NCI-H460 (cell line): ENCODE measurements around the gene MIF4GD. TPM values are rescaled to one million over a fixed set of nuclear protein-coding genes. Genes with fewer than 3 reads are reported as not detected.

Source experiments
- DNase-seq: peaks from one replicate; pipeline ENCODE4 v3.0.0-alpha.2; 2016; ENCODE audit warnings: low read depth; ENCODE audit errors: extremely low read depth
- total RNA-seq: library from RNA; depleted of rRNA; stranded (reverse); fragments of >200 nt; shearing (Covaris generic); gene quantifications from 2 replicates; pipeline ENCODE4 v1.2.3, GENCODE V29; 2014; rRNA removed

Gene MIF4GD
- total RNA-seq, 1 experiment from 2014 or later: 37.9 TPM

DNA sequence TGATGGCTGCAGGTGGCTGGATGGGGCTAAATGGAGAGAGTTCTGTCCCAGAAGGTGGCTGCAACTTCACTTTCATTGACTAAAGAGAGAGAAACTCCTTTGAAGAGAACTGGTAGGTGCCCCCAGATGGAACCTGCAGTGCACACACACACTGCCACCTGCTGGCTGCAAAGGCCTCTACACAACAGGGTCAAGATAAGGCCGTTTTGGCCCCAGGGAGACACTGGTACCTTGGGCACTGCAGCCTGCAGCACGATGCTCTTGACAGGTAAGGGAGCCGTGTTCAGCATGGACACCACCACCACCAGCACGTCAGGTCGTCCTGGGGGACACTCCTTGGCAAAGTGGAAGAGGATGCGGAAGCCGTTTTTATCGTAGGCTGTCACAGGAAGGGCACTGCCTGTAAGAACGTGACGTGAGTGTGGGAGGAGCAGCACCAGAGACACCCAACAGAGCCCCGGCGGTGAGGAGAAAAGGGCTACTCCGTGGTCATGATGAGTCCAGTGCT is 32.3 kb downstream of the MIF4GD start:
- DNase-seq: peak; percentile 65

GRCh38 chr17:75238020-75238580 is 32.9 kb downstream of the MIF4GD start:
- DNase-seq: no peak

DNA sequence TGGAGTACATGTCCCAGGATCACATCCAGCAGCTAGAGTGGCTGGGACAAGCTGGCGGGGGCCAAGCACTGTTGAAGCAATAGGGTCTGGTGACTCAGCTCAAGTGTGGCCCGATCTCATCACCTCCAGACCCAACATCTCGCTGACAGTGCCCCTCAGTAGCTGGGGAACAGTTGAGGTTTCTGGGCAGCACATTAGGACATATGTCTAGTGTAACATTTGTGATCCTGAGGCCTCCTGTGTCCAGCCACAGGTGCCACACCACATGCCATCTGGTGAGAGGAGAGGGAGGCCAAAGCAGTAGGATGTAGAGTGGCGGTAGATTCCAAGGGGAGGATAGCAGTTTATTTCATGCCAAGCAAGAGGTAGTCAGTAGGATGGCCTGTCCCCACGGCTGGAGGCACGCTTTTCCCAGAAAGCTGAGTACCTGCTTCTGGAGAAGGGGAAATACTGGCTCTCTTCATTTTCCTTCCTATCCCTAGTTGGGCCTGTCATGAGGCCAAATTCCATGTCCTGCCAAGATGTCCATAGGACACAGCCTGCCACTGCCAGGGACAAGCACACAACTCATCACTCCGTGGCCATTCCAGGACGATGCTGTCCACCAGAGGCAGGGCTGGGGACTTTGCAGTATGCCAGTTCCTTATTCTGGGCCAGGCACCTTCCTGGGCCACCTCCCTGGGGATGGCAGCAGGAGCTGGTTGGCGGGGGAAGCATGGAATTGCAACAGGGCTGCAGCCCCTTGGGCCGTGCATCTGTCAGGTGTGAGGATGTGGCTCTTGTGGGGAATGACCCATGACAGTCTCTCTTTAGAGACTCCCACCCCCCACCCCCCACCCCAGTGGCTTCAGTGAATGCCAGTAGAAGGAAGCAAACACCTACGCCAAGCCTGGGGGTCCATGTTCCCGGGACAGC is 33.7 kb downstream of the MIF4GD start:
- no peak for DNase-seq

- DNase-seq: no peak
These were observed 38.2 kb downstream of the MIF4GD start for GRCh38 chr17:75232786-75233185.

GRCh38 chr17:75231741-75232464 is 39.1 kb downstream of the MIF4GD start:
- no peak for DNase-seq

DNA sequence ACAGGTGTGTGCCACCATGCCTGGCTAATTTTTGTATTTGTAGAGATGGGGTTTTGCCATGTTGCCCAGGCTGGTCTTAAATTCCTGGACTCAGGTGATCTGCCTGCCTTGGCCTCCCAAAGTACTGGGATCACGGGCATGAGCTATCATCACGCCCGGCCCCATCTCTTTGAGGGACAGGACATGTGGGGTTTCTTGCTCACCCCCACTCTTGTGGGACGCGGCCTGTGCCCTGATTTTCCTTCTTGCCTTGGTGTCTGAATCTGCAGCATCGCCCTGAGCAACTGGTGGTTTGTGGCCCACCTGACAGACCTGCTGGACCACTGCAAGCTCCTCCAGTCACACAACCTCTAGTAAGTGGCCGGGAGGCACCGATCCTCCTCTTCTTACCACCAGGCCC is 40.0 kb downstream of the MIF4GD start:
- DNase-seq: no peak

- DNase-seq: no peak
These were observed 42.2 kb downstream of the MIF4GD start for GRCh38 chr17:75228847-75229246.

- DNase-seq: no peak
These were observed 42.7 kb downstream of the MIF4GD start for GRCh38 chr17:75228305-75228704.

- no peak for DNase-seq
These were observed 43.3 kb downstream of the MIF4GD start for GRCh38 chr17:75227729-75228128.

DNA sequence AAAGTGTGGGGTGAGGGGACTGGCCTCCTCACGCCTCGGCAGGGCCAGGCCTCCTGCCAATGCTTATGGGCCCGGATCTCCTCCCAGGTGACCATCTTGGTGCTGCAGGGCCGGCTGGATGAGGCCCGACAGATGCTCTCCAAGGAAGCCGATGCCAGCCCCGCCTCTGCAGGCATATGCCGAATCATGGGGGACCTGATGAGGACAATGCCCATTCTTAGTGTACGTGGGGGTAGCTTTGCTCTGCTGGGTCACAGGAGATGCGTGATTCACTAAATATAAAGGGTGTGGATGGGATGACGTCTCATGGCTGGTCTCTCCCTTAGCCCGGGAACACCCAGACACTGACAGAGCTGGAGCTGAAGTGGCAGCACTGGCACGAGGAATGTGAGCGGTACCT is 46.0 kb downstream of the MIF4GD start:
- DNase-seq: no peak

GRCh38 chr17:75219815-75220214 is 51.2 kb downstream of the MIF4GD start:
- DNase-seq: no peak

DNA sequence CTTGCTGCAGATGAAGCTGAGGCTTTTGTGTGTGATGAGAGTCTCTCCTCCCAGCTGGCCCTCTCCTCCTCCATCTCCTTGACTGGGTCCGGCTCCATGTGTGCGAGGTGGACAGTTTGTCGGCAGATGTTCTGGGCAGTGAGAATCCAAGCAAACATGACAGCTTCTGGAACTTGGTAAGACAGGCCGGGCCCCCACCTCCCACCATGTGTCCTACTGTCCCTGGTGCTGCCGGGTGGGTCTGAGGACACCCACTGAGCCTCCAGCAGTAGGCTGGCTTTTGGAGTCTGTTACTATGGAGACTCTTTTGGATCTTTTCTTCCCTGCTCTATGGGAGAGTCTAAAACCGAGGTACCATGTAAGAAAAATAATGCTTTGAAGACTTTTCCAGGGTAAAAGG is 52.9 kb downstream of the MIF4GD start:
- DNase-seq: no peak

Other genes starting within 250 kb of the MIF4GD start
- gene ATP5PD, start 224.3 kb downstream of the MIF4GD start, total RNA-seq: 272 and 301 TPM in 2 replicates
- gene KCTD2, start 224.0 kb downstream of the MIF4GD start, total RNA-seq: 22.9 and 28.0 TPM in 2 replicates
- 19.8 and 20.0 TPM in 2 replicates for gene SLC16A5, start 183.3 kb downstream of the MIF4GD start, total RNA-seq
- 9.1 and 14.3 TPM in 2 replicates for gene ARMC7, start 161.3 kb downstream of the MIF4GD start, total RNA-seq
- 107 and 114 TPM in 2 replicates for gene NT5C, start 139.5 kb downstream of the MIF4GD start, total RNA-seq
- 454 and 510 TPM in 2 replicates for gene JPT1, start 116.7 kb downstream of the MIF4GD start, total RNA-seq
- gene SUMO2, start 88.3 kb downstream of the MIF4GD start, total RNA-seq: 136 and 142 TPM in 2 replicates
- gene NUP85, start 65.6 kb downstream of the MIF4GD start, total RNA-seq: 46.6 and 51.0 TPM in 2 replicates
- gene GGA3, start 9.6 kb downstream of the MIF4GD start, total RNA-seq: 11.9 and 16.8 TPM in 2 replicates
- 82.2 and 89.4 TPM in 2 replicates for gene MRPS7, start 9.4 kb downstream of the MIF4GD start, total RNA-seq
- gene SLC25A19, start 18.2 kb upstream of the MIF4GD start, total RNA-seq: 18.5 and 20.0 TPM in 2 replicates
- 92.0 and 95.9 TPM in 2 replicates for gene GRB2, start 134.4 kb upstream of the MIF4GD start, total RNA-seq
- 39.8 and 49.8 TPM in 2 replicates for gene TMEM94, start 185.4 kb upstream of the MIF4GD start, total RNA-seq
- 4.8 and 6.0 TPM in 2 replicates for gene CASKIN2, start 244.3 kb upstream of the MIF4GD start, total RNA-seq
- 17.3 and 27.2 TPM in 2 replicates for gene TSEN54, start 245.3 kb upstream of the MIF4GD start, total RNA-seq